Liver (tissue), 9 donors: ENCODE measurements around the gene TBX19. TPM values are rescaled to one million over a fixed set of nuclear protein-coding genes. Genes with fewer than 3 reads are reported as not detected.

ENCODE experiments used
- DNase-seq: peaks from one replicate; pipeline ENCODE4 v3.0.0-alpha.2; 2017; ENCODE audit warnings: low spot score
- H3K27ac ChIP-seq, 2 donors: one replicate each; pipeline ENCODE4 v1.7.0; 2013; ENCODE audit warnings: inconsistent platforms in 2 of 2, low read length in 2 of 2, control low read depth in 1 of 2, low read depth in 1 of 2, mild to moderate bottlenecking in 1 of 2
- H3K27me3 ChIP-seq, 4 donors: one replicate each; pipeline versions ENCODE4 v1.6.1 to v1.7.0; 2013; ENCODE audit warnings: low read length in 3 of 4, inconsistent platforms in 1 of 4, mild to moderate bottlenecking in 1 of 4, moderate library complexity in 1 of 4; ENCODE audit not compliant: control insufficient read depth in 4 of 4, insufficient read depth in 4 of 4
- H3K36me3 ChIP-seq, 4 donors: one replicate each; pipeline versions ENCODE4 v1.6.1 to v1.7.0; 2013; ENCODE audit warnings: low read length in 3 of 4, mild to moderate bottlenecking in 3 of 4, low read depth in 1 of 4, moderate library complexity in 1 of 4; ENCODE audit not compliant: control insufficient read depth in 4 of 4, insufficient read depth in 3 of 4
- H3K4me1 ChIP-seq, 4 donors: one replicate each; pipeline versions ENCODE4 v1.6.1 to v1.7.0; 2013; ENCODE audit warnings: low read length in 3 of 4, mild to moderate bottlenecking in 3 of 4, moderate library complexity in 1 of 4; ENCODE audit not compliant: control insufficient read depth in 4 of 4, insufficient read depth in 4 of 4
- H3K4me3 ChIP-seq, 3 donors: one replicate each; pipeline versions ENCODE4 v1.6.1 to v1.7.0; 2013; ENCODE audit warnings: low read length in 3 of 3, control low read depth in 1 of 3, low read depth in 1 of 3, mild to moderate bottlenecking in 1 of 3
- H3K9ac ChIP-seq, 2 donors: one replicate each; pipeline ENCODE4 v1.7.0; 2013; ENCODE audit warnings: low read length in 2 of 2, mild to moderate bottlenecking in 2 of 2, moderate library complexity in 2 of 2, control low read depth in 1 of 2, low read depth in 1 of 2
- H3K9me3 ChIP-seq, 4 donors: one replicate each; pipeline versions ENCODE4 v1.6.1 to v1.7.0; 2013; ENCODE audit warnings: low read length in 3 of 4; ENCODE audit not compliant: control insufficient read depth in 4 of 4
- ATF3 ChIP-seq: IDR thresholded peaks from 2 replicates; pipeline ENCODE4 v1.6.1; 2016; ENCODE audit warnings: antibody characterized with exemption
- CTCF ChIP-seq: fragments of 150-350 bp; IDR thresholded peaks from 2 replicates; pipeline ENCODE4 v1.5.1; 2017; ENCODE audit warnings: improper control_type of control experiment, low read depth, low read length; ENCODE audit not compliant: missing input control
- EGR1 ChIP-seq, 2 donors: IDR thresholded peaks; 2 replicates each; pipeline ENCODE4 v1.6.1; 2016 to 2018; ENCODE audit warnings: antibody characterized with exemption in 2 of 2, low read depth in 2 of 2
- FOXA1 ChIP-seq: IDR thresholded peaks from 2 replicates; pipeline ENCODE4 v1.6.1; 2016; ENCODE audit warnings: antibody characterized with exemption
- FOXA2 ChIP-seq: IDR thresholded peaks from 2 replicates; pipeline ENCODE4 v1.6.1; 2016; ENCODE audit warnings: antibody characterized with exemption
- GABPA ChIP-seq, 2 donors: IDR thresholded peaks in 1 of 2; conservative IDR thresholded peaks in 1 of 2; 2 replicates each; pipeline ENCODE4 v1.6.1; 2016; ENCODE audit warnings: antibody characterized with exemption in 2 of 2, mild to moderate bottlenecking in 1 of 2, moderate library complexity in 1 of 2
- HNF4G ChIP-seq: IDR thresholded peaks from 2 replicates; pipeline ENCODE4 v1.6.1; 2016; ENCODE audit warnings: antibody characterized with exemption
- JUND ChIP-seq, 2 donors: IDR thresholded peaks; 2 replicates each; pipeline ENCODE4 v1.6.1; 2016; ENCODE audit warnings: antibody characterized with exemption in 2 of 2
- MAX ChIP-seq: IDR thresholded peaks from 2 replicates; pipeline ENCODE4 v1.6.1; 2016; ENCODE audit warnings: antibody characterized with exemption
- NR2F2 ChIP-seq: IDR thresholded peaks from 2 replicates; pipeline ENCODE4 v1.6.1; 2016; ENCODE audit warnings: antibody characterized with exemption
- RAD21 ChIP-seq, 2 donors: IDR thresholded peaks; 2 replicates each; pipeline ENCODE4 v1.6.1; 2016; ENCODE audit warnings: antibody characterized with exemption in 2 of 2, mild to moderate bottlenecking in 2 of 2
- REST ChIP-seq: IDR thresholded peaks from 2 replicates; pipeline ENCODE4 v1.6.1; 2016; ENCODE audit warnings: antibody characterized with exemption, mild to moderate bottlenecking
- RXRA ChIP-seq, 2 donors: IDR thresholded peaks; 2 replicates each; pipeline ENCODE4 v1.6.1; 2017 to 2018; ENCODE audit warnings: antibody characterized with exemption in 2 of 2, mild to moderate bottlenecking in 1 of 2
- SP1 ChIP-seq: IDR thresholded peaks from 2 replicates; pipeline ENCODE4 v1.6.1; 2018; ENCODE audit warnings: antibody characterized with exemption, mild to moderate bottlenecking
- TAF1 ChIP-seq: conservative IDR thresholded peaks from 2 replicates; pipeline ENCODE4 v1.6.1; 2016; ENCODE audit warnings: antibody characterized with exemption, mild to moderate bottlenecking
- YY1 ChIP-seq: IDR thresholded peaks from 2 replicates; pipeline ENCODE4 v1.6.1; 2016; ENCODE audit warnings: antibody characterized with exemption, mild to moderate bottlenecking
- ZBTB33 ChIP-seq: IDR thresholded peaks from 2 replicates; pipeline ENCODE4 v1.6.1; 2016; ENCODE audit warnings: antibody characterized with exemption
- WGBS: extraction: QIAGEN DNeasy Blood & Tissue Kit; methylation state at CpG from one replicate; pipeline ENCODE4 v1.1.7; 2013; 5-methylcytosine and 5-hydroxymethylcytosine counted together
- polyA plus RNA-seq, 2 donors: library from polyadenylated mRNA; stranded (reverse) in 1 of 2; unstranded in 1 of 2; fragments of 200-250 nt in 1 of 2; fragments of >200 nt in 1 of 2; fragmentation: Nextera tagmentation in 1 of 2; extraction: Ambion mirVana in 1 of 2; gene quantifications; one replicate each; pipeline versions ENCODE4 v1.2.1 to v1.2.3, GENCODE V29; 2013 to 2015
- total RNA-seq, 2 donors: library from RNA; depleted of rRNA; stranded (reverse); fragments of >200 nt; gene quantifications; one replicate each; pipeline ENCODE4 v1.2.3, GENCODE V29; 2014
- donor health status: healthy.
- donor health status: healthy.
- donor health status: healthy.
- donor health status: healthy.
- donor health status: healthy.

Gene TBX19
- total and polyA plus RNA-seq, 4 donors: 0.20 to 0.92 (median 0.37) TPM

GRCh38 chr1:168295411-168296114 is 14.9 kb downstream of the TBX19 start (continued):
- TF ChIP-seq ZBTB33: no peak

GRCh38 chr1:168297019-168297730 is 16.5 kb downstream of the TBX19 start:
- H3K36me3 ChIP-seq: no peaks in the 10 kb centered on the region
- H3K9ac ChIP-seq: no peak overlapping the region
- H3K27ac ChIP-seq: no peak overlapping the region
- 94% methylated on average over 7 of the region's 7 CpGs for WGBS
- H3K27me3 ChIP-seq: no peaks in the 10 kb centered on the region
- no peaks in the 10 kb centered on the region for H3K4me1 ChIP-seq
- DNase-seq: no peak
- TF ChIP-seq YY1: no peak
- TF ChIP-seq MAX: no peak
- no peak for TF ChIP-seq SP1
- TF ChIP-seq ZBTB33: no peak
- no peak for TF ChIP-seq ATF3
- TF ChIP-seq NR2F2: no peak
- TF ChIP-seq GABPA (IDR thresholded peaks at IDR 0.05 in 1 of 2, conservative IDR thresholded peaks at IDR 0.05 in 1 of 2): no peak
- TF ChIP-seq RAD21 (IDR thresholded peaks at IDR 0.05): no peak
- TF ChIP-seq FOXA2: no peak
- TF ChIP-seq EGR1 (IDR thresholded peaks at IDR 0.05; ENCODE audit: low read depth in 2 of 2): no peak
- TF ChIP-seq FOXA1: no peak
- no peak for TF ChIP-seq REST
- no peak for TF ChIP-seq JUND (IDR thresholded peaks at IDR 0.05)
- TF ChIP-seq TAF1: no peak
- no peak for TF ChIP-seq RXRA (IDR thresholded peaks at IDR 0.05)
- no peak for TF ChIP-seq HNF4G
- no peak for TF ChIP-seq CTCF
- no peaks in the 10 kb centered on the region for H3K9me3 ChIP-seq
- H3K4me3 ChIP-seq: no peak overlapping the region
